HCT116 (cell line): ENCODE data around the gene SRP19. TPM values are rescaled to one million over a fixed set of nuclear protein-coding genes. Genes with fewer than 3 reads are reported as not detected.

Source experiments
- ATAC-seq: fragments of 200-7000 bp; cut with Tn5 transposase; 2 replicates; pipeline ENCODE4 v1.9.1; 2020; ENCODE audit warnings: mild to moderate bottlenecking, moderate library complexity
- BruUV-seq: library from RNA; stranded (reverse); fragments of 400-500 nt; replicated peaks from 2 replicates; lab custom pipeline; 2021; lab: Mats Ljungman, UMichigan
- CTCF ChIA-PET: fragments of 300-600 bp; sonication (Branson Sonifier 250); formaldehyde crosslinking; loops from one replicate; lab custom pipeline; 2021; ENCODE audit warnings: antibody characterized with exemption; lab: Charles Lee
- POLR2A ChIA-PET: fragments of 300-600, 350-600 bp; sonication (Branson Sonifier 250); formaldehyde crosslinking; loops from one replicate; lab custom pipeline; 2021; ENCODE audit warnings: antibody characterized with exemption; lab: Charles Lee
- RAD21 ChIA-PET, 2 experiments: fragments of 300-600 bp; sonication (Branson Sonifier 250); formaldehyde crosslinking; loops; one replicate each; lab custom pipeline; 2023; ENCODE audit warnings: low total read pairs in 2 of 2; ENCODE audit not compliant: uncharacterized antibody in 2 of 2, unreplicated experiment in 2 of 2, low non-redundant PET in 1 of 2; lab: Charles Lee
- DNase-seq: peaks from one replicate; pipeline ENCODE4 v3.0.0-alpha.2; 2010; ENCODE audit warnings: low read depth, low spot score
- H2AFZ ChIP-seq: fragments of 200-600 bp; shearing (Covaris generic), sonication (generic); 2 replicates; pipeline ENCODE4 v1.6.1; 2017; ENCODE audit warnings: low read depth, mixed run types, mixed read lengths, antibody characterized with exemption, low read length; ENCODE audit not compliant: poor library complexity, severe bottlenecking
- H3K27ac ChIP-seq: 2 replicates; pipeline ENCODE4 v1.5.1; 2012; ENCODE audit warnings: low read depth, low read length
- H3K27me3 ChIP-seq: fragments of 200-600 bp; sonication (generic); 2 replicates; pipeline ENCODE4 v1.6.1; 2016; ENCODE audit warnings: mixed run types, low read length, mixed read lengths; ENCODE audit not compliant: insufficient read depth
- H3K36me3 ChIP-seq, 2 experiments: fragments of 200-500 bp in 1 of 2; fragments of 200-600 bp in 1 of 2; sonication (Bioruptor generic) in 1 of 2; sonication (generic) in 1 of 2; 2 replicates each; pipeline versions ENCODE4 v1.5.1 to v1.6.1; 2014 to 2016; ENCODE audit warnings: low read length in 2 of 2, inconsistent platforms in 1 of 2, mixed read lengths in 1 of 2, mixed run types in 1 of 2; ENCODE audit not compliant: insufficient read depth in 2 of 2, control insufficient read depth in 1 of 2
- H3K4me1 ChIP-seq, 2 experiments: fragments of 200-600 bp in 1 of 2; sonication (generic) in 1 of 2; 2 replicates each; pipeline versions ENCODE4 v1.5.1 to v1.6.1; 2012 to 2017; ENCODE audit warnings: low read length in 2 of 2, inconsistent platforms in 1 of 2, mild to moderate bottlenecking in 1 of 2, mixed read lengths in 1 of 2, mixed run types in 1 of 2, moderate library complexity in 1 of 2; ENCODE audit not compliant: insufficient read depth in 2 of 2, control insufficient read depth in 1 of 2
- H3K4me2 ChIP-seq: fragments of 200-600 bp; sonication (generic); 2 replicates; pipeline ENCODE4 v1.6.1; 2017; ENCODE audit warnings: mixed run types, low read length, mixed read lengths
- H3K4me3 ChIP-seq, 2 experiments: fragments of 200-600 bp in 1 of 2; sonication (generic) in 1 of 2; replicated peaks in 1 of 2; 2 replicates each; pipeline ENCODE4 v1.5.1; 2011 to 2016; ENCODE audit warnings: low read length in 2 of 2, control low read depth in 1 of 2, low read depth in 1 of 2, mild to moderate bottlenecking in 1 of 2, mixed read lengths in 1 of 2, mixed run types in 1 of 2
- H3K79me2 ChIP-seq: fragments of 200-600 bp; sonication (generic); 2 replicates; pipeline ENCODE4 v1.6.1; 2017; ENCODE audit warnings: mild to moderate bottlenecking, mixed run types, low read length, moderate library complexity, mixed read lengths; ENCODE audit not compliant: insufficient read depth
- H3K9ac ChIP-seq: fragments of 200-600 bp; sonication (generic); 2 replicates; pipeline ENCODE4 v1.6.1; 2016; ENCODE audit warnings: low read length, mixed read lengths
- H3K9me2 ChIP-seq: fragments of 200-600 bp; sonication (generic), shearing (Covaris generic); 2 replicates; pipeline ENCODE4 v1.6.1; 2017; ENCODE audit warnings: mixed run types, mild to moderate bottlenecking, moderate library complexity; ENCODE audit not compliant: insufficient read depth
- H3K9me3 ChIP-seq, 2 experiments: fragments of 200-500 bp in 1 of 2; fragments of 200-600 bp in 1 of 2; sonication (Bioruptor generic) in 1 of 2; sonication (generic) in 1 of 2; 2 replicates each; pipeline ENCODE4 v1.6.1; 2014 to 2017; ENCODE audit warnings: low read length in 2 of 2, mixed read lengths in 2 of 2, inconsistent platforms in 1 of 2, low read depth in 1 of 2, mild to moderate bottlenecking in 1 of 2, mixed run types in 1 of 2, moderate library complexity in 1 of 2; ENCODE audit not compliant: control insufficient read depth in 1 of 2, insufficient read depth in 1 of 2
- H4K20me1 ChIP-seq: fragments of 200-600 bp; sonication (generic), shearing (Covaris generic); 2 replicates; pipeline ENCODE4 v1.6.1; 2017; ENCODE audit warnings: mixed run types, mild to moderate bottlenecking, moderate library complexity; ENCODE audit not compliant: insufficient read depth
- CBX3 ChIP-seq: IDR thresholded peaks from 2 replicates; pipeline ENCODE4 v1.6.1; 2012; ENCODE audit warnings: low read depth
- ELF1 ChIP-seq: IDR thresholded peaks from 2 replicates; pipeline ENCODE4 v1.6.1; 2012; ENCODE audit warnings: low read depth, borderline replicate concordance
- EZH2phosphoT487 ChIP-seq: fragments of 200-600 bp; IDR thresholded peaks from 2 replicates; pipeline ENCODE4 v1.6.1; 2018; ENCODE audit warnings: antibody characterized with exemption, borderline replicate concordance
- FOSL1 ChIP-seq: IDR thresholded peaks from 2 replicates; pipeline ENCODE4 v1.6.1; 2012; ENCODE audit warnings: low read depth
- JUND ChIP-seq: IDR thresholded peaks from 2 replicates; pipeline ENCODE4 v1.6.1; 2012
- POLR2A ChIP-seq: IDR thresholded peaks from 2 replicates; pipeline ENCODE4 v1.7.0; 2011; ENCODE audit warnings: borderline replicate concordance; ENCODE audit not compliant: insufficient read depth, insufficient read length; ENCODE audit errors: extremely low read depth
- SRF ChIP-seq: IDR thresholded peaks from 2 replicates; pipeline ENCODE4 v1.6.1; 2012; ENCODE audit warnings: low read depth
- ZNF274 ChIP-seq: fragments of 200-500 bp; sonication (Bioruptor generic); IDR thresholded peaks from 2 replicates; pipeline ENCODE4 v1.6.1; 2014; ENCODE audit warnings: mild to moderate bottlenecking, low read depth, low read length, inconsistent platforms
- intact Hi-C: fragments of 100-400 bp; cut with micrococcal nuclease; formaldehyde crosslinking; loops from 2 replicates; pipeline ENCODE4 v1.10.0; 2022
- total RNA-seq: library from RNA; stranded (reverse); gene quantifications from one replicate; pipeline ENCODE4 v1.2.1, GENCODE V29; 2021; ENCODE audit not compliant: unreplicated experiment
- TF ChIP-seq, protein P1 (sequence below): IDR thresholded peaks from 2 replicates; pipeline ENCODE4 v1.6.1; 2012; ENCODE audit warnings: low read depth

SRP19 gene
- total RNA-seq, 1 experiment from 2014 or later = 45.3 TPM

DNA sequence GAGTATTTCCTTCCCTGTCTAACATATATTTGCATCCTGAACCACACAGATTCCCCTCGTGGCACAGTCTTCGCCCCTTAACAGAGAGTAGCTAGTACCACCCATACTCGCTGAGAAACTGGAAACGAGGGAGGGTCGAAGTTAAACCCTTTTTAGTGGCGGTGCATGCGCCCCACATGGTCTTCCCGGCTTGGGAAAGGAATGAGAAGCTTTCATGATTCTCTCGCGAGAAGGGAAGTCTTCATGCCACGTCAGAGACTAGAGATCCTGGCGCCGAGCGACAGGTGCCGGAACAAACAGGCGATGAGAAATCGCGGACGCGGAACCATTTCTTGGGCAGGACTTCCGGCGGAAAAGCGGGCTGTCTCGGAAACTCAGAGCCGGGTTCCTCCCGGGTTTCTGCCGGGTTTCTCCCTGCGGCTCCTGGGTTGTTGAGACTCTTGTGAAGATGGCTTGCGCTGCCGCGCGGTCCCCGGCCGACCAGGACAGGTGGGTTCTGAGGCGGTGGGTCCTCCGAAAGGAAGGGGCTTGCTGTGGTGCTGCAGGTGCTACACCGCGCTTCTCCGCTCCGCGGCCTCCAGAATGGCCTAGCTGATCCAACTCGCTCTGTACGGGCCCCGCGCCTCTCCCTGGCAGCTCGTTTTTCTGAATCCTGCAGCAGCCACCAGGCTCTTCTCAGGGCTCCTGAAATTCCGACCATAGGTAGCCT is at the start of gene SRP19 (continued):
- TF ChIP-seq, protein P1, sequence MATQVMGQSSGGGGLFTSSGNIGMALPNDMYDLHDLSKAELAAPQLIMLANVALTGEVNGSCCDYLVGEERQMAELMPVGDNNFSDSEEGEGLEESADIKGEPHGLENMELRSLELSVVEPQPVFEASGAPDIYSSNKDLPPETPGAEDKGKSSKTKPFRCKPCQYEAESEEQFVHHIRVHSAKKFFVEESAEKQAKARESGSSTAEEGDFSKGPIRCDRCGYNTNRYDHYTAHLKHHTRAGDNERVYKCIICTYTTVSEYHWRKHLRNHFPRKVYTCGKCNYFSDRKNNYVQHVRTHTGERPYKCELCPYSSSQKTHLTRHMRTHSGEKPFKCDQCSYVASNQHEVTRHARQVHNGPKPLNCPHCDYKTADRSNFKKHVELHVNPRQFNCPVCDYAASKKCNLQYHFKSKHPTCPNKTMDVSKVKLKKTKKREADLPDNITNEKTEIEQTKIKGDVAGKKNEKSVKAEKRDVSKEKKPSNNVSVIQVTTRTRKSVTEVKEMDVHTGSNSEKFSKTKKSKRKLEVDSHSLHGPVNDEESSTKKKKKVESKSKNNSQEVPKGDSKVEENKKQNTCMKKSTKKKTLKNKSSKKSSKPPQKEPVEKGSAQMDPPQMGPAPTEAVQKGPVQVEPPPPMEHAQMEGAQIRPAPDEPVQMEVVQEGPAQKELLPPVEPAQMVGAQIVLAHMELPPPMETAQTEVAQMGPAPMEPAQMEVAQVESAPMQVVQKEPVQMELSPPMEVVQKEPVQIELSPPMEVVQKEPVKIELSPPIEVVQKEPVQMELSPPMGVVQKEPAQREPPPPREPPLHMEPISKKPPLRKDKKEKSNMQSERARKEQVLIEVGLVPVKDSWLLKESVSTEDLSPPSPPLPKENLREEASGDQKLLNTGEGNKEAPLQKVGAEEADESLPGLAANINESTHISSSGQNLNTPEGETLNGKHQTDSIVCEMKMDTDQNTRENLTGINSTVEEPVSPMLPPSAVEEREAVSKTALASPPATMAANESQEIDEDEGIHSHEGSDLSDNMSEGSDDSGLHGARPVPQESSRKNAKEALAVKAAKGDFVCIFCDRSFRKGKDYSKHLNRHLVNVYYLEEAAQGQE = no peak
- TF ChIP-seq ZNF274 = no peak
- TF ChIP-seq, all 23 proteins: peak for 12

DNA sequence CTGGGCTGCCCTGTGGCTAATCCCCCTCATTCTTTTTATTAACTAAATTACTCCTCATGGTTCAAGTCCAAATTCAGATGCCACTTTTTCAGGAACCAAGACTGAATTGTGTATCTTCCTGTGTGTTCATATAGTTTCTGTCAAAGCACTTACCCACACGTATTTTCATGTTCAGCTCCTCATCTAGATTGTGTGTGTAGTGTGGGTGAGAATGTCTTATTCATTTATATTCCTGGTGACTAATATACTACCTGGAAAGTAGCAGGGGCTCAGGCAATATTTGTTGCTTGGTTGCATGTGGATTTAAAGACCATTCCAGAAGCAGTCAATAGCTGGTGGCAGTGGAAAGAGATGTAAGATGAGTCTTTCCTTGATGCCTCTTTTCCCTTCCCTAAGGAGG is 48.5 kb upstream of the SRP19 start:
- ATAC-seq (no peak), DNase-seq (no peak)
- Histone ChIP-seq H3K4me1 (no peaks in the 10 kb centered on the region), H3K9me2 (no peaks in the 10 kb centered on the region), H3K9me3 (no peaks in the 10 kb centered on the region), H4K20me1 (no peaks in the 10 kb centered on the region), H3K27me3 (no peaks in the 10 kb centered on the region), H3K4me3 (no peak overlapping the region), H3K9ac (no peak overlapping the region), H3K4me2 (no peak overlapping the region), H3K36me3 (no peaks in the 10 kb centered on the region), H2AFZ (no peak overlapping the region), H3K27ac (no peak overlapping the region), H3K79me2 (no peaks in the 10 kb centered on the region)
- POLR2A ChIA-PET = no interaction called here
- RAD21 ChIA-PET = no interaction called here
- no TSS peak for BruUV-seq
- no peak for TF ChIP-seq SRF
- TF ChIP-seq CBX3 = no peak
- no peak for TF ChIP-seq JUND
- TF ChIP-seq ELF1 = no peak
- TF ChIP-seq EZH2phosphoT487 = no peak
- TF ChIP-seq POLR2A = no peak
- TF ChIP-seq FOSL1 = no peak
- CTCF ChIA-PET = no interaction called here
- intact Hi-C loops = no loop called here
